ENCODE results near the gene NRDE2. TPM values are rescaled to one million over a fixed set of nuclear protein-coding genes. Genes with fewer than 3 reads are reported as not detected.
"Not testable (repeated sequence)": the region's sequence is repeated elsewhere in the genome, so short reads cannot be mapped to it uniquely, and the experiment has no call there.

Gene NRDE2
- total and polyA plus RNA-seq, 8 donors: 7.0 to 12.7 (median 9.3) TPM

DNA sequence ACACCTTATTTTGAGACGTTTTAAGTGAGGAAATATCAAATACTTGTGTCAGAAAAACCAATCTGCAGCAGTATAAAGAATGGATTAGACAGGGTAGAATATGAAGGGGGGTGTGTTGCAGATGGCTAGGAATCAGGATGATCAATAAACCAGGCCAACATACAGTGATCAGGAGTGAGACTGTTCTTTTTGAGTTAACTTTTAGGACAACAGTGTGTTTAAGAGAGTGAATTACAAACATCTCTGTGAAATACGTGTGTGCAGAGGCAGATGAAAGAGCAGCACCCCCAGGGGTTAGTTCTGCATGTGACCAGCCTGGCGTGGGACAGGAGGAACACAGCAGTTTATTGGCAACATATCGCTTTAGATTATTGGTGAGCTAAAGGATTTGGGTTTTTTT is 10.6 kb upstream of the NRDE2 start:
- WGBS, 2 donors: 51 to 54% methylated on average over 4 of the region's 4 CpGs
- no peak for FAIRE-seq

DNA sequence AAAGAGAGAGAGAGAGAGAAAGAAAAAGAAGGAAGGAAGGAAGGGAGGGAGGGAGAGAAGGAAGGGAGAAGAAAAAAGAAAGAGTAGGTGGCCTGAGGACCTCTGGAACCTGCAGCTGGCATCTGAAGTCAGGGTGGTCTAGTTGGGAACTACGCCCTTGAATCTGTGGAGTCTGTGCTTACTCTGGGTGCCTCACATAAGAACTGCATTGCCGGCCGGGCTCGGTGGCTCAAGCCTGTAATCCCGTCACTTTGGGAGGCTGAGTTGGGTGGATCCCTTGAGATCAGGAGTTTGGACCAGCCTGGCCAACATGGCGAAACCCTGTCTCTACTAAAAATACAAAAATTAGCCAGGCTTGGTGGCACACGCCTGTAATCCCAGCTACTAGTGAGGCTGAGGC is 10.0 kb upstream of the NRDE2 start:
- TF ChIP-seq, protein P1, sequence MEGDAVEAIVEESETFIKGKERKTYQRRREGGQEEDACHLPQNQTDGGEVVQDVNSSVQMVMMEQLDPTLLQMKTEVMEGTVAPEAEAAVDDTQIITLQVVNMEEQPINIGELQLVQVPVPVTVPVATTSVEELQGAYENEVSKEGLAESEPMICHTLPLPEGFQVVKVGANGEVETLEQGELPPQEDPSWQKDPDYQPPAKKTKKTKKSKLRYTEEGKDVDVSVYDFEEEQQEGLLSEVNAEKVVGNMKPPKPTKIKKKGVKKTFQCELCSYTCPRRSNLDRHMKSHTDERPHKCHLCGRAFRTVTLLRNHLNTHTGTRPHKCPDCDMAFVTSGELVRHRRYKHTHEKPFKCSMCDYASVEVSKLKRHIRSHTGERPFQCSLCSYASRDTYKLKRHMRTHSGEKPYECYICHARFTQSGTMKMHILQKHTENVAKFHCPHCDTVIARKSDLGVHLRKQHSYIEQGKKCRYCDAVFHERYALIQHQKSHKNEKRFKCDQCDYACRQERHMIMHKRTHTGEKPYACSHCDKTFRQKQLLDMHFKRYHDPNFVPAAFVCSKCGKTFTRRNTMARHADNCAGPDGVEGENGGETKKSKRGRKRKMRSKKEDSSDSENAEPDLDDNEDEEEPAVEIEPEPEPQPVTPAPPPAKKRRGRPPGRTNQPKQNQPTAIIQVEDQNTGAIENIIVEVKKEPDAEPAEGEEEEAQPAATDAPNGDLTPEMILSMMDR (IDR thresholded peaks at IDR 0.05): no peak
- Histone ChIP-seq H3K4me1 (no peaks in the 10 kb centered on the region), H3K4me3 (no peak overlapping the region), H3K27me3 (no peaks in the 10 kb centered on the region), H3K36me3 (no peaks in the 10 kb centered on the region), H3K27ac (no peak overlapping the region), H3K9me3 (no peaks in the 10 kb centered on the region)
- intact Hi-C loops (cut with DNase I): no loop called here
- FAIRE-seq: no peak
- no peak for ATAC-seq
- 73 to 81% methylated on average over 7 of the region's 7 CpGs for WGBS, 2 donors
- no peak for DNase-seq

More for the DNA sequence above, 10.6 kb upstream of the NRDE2 start:
- Histone ChIP-seq H3K36me3 (no peaks in the 10 kb centered on the region), H3K9me3 (no peaks in the 10 kb centered on the region), H3K27ac (no peak overlapping the region), H3K27me3 (no peaks in the 10 kb centered on the region), H3K4me1 (no peaks in the 10 kb centered on the region), H3K4me3 (no peak overlapping the region)
- ATAC-seq (no peak), DNase-seq (no peak)
- TF ChIP-seq, protein P1 (IDR thresholded peaks at IDR 0.05): no peak
- intact Hi-C loops (cut with DNase I): no loop called here

DNA sequence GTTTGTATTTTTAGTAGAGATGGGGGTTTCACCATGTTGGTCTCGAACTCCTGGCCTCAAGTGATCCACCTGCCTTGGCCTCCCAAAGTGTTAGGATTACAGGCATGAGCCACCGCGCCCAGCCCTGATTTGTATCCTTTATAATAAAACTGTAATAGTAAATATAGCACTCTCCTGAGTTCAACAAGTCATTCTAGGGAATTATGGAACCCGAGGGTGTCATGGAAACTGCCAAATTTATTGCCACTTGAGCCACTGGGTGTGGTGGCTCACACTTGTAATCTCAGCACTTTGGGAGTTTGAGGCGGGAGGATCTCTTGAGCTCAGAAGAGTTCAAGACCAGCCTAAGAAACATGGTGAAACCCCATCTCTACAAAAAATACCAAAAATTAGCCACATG is 9.5 kb upstream of the NRDE2 start:
- H3K4me1 ChIP-seq; H3K4me3 ChIP-seq; intact Hi-C loops (cut with DNase I); DNase-seq; H3K36me3 ChIP-seq; H3K27me3 ChIP-seq; FAIRE-seq; ATAC-seq; H3K27ac ChIP-seq; H3K9me3 ChIP-seq: not testable (repeated sequence)
- 69% methylated on average over 5 of the region's 5 CpGs for WGBS, 2 donors

DNA sequence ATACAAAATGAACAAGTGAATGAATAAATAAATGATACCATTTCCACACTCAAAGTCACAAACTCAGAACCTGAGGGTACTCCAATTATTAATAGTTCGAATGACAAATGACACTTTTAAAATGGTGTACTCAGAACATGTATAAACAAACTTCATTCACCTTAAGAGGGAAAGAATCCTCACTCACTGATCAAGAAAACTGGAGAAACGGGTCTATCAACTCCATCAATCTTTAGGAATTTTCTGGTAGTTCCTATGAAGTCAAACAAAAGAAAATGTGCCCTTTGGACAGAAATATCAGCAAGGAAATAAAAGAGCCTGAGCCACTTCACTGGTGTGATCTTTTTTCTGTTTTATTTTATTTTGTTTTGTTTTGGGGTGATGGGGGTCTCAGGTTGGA is 5.2 kb upstream of the NRDE2 start:
- DNase-seq (no peak), ATAC-seq (peak; percentile 48 to 74 (median 56)), FAIRE-seq (no peak)
- H3K27ac ChIP-seq: peak overlapping the region in 2 of 4 donors; percentile 2 to 63
- WGBS, 2 donors: 18 to 21% methylated on average over 2 of the region's 2 CpGs
- intact Hi-C loops (cut with DNase I): no loop called here
- H3K36me3 ChIP-seq: no peaks in the 10 kb centered on the region
- H3K27me3 ChIP-seq: no peaks in the 10 kb centered on the region
- no peaks in the 10 kb centered on the region for H3K4me1 ChIP-seq
- H3K9me3 ChIP-seq: no peaks in the 10 kb centered on the region
- H3K4me3 ChIP-seq: no peak overlapping the region
- TF ChIP-seq, protein P1 (IDR thresholded peaks at IDR 0.05): no peak

DNA sequence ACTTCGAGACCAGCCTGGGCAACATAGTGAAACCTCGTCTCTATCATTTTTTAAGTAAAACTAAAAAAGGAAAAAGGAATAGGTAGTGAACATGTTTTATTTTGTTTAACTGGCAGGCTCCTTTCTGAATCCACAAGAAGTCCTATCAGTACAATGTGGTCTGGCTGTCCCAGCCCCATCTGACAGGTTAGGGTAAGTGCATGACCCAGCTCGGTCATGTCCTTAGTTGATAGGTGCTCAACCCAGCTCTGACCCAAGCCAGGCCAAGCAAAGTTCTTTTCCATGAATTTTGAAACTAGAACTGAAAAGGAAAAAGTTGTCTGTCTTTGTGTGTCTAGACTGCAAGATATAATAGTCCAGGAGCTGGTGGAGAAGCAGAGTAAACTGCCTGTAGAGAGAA is 4.7 kb upstream of the NRDE2 start:
- Histone ChIP-seq H3K9me3 (no peaks in the 10 kb centered on the region), H3K27me3 (no peaks in the 10 kb centered on the region), H3K27ac (peak overlapping the region in 2 of 4 donors; percentile 2 to 63), H3K36me3 (no peaks in the 10 kb centered on the region), H3K4me1 (no peaks in the 10 kb centered on the region), H3K4me3 (no peak overlapping the region)
- 80 to 86% methylated on average over 3 of the region's 3 CpGs for WGBS, 2 donors
- intact Hi-C loops (cut with DNase I): no loop called here
- DNase-seq (no peak), ATAC-seq (no peak), FAIRE-seq (no peak)
- TF ChIP-seq, protein P1 (IDR thresholded peaks at IDR 0.05): no peak

DNA sequence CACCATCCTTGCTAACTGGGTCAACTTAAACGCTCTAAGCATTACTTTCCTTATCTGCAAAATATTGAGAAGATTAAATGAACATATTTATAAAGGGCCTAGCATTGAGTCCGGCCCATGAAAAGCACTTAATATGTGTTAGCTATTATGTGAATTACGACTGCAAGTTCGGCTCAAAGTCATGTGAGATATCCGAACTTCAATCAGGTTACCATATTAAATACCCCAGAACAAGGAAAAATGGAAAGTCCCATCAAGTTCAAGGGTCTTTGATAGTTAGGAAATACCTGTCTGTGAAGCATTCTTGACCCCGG is 487 bp upstream of the NRDE2 start:
- H3K36me3 ChIP-seq: no peaks in the 10 kb centered on the region
- no peaks in the 10 kb centered on the region for H3K9me3 ChIP-seq
- peak overlapping the region in 3 of 4 donors; percentile 42 to 73 (median 59) for H3K4me3 ChIP-seq
- TF ChIP-seq, protein P1 (IDR thresholded peaks at IDR 0.05): no peak
- peaks cover 0 to 6% (median 5%) of the 10 kb centered on the region in 3 donors for H3K4me1 ChIP-seq
- no peak for DNase-seq
- H3K27ac ChIP-seq: peak overlapping the region; percentile 46 to 84 (median 62)
- FAIRE-seq: peak; percentile 26
- 26% methylated on average over 6 of the region's 6 CpGs for WGBS, 2 donors
- no peak for ATAC-seq
- H3K27me3 ChIP-seq: no peaks in the 10 kb centered on the region
- intact Hi-C loops (cut with DNase I): no loop called here
